Fibroblast of pulmonary artery (primary cell): ENCODE data around the gene ACOX1.

ENCODE experiments used
- DNase-seq: peaks from one replicate; pipeline ENCODE4 v3.0.0-alpha.2; 2010; ENCODE audit warnings: low read depth
- H3K4me3 ChIP-seq: replicated peaks from 2 replicates; pipeline ENCODE4 v1.5.1; 2011; ENCODE audit warnings: low read depth, mild to moderate bottlenecking, control low read depth, low read length, moderate library complexity
- CTCF ChIP-seq: IDR thresholded peaks from 2 replicates; pipeline ENCODE4 v1.5.1; 2011; ENCODE audit warnings: mild to moderate bottlenecking, control low read depth, low read length, inconsistent platforms; ENCODE audit errors: missing control alignments

ACOX1 gene

GRCh38 chr17:76003915-76004314 is 24.9 kb upstream of the ACOX1 start:
- H3K4me3 ChIP-seq, result no peak overlapping the region
- no peak for TF ChIP-seq CTCF

GRCh38 chr17:76002100-76002499 is 23.1 kb upstream of the ACOX1 start:
- no peak overlapping the region for H3K4me3 ChIP-seq
- no peak for DNase-seq

More at GRCh38 chr17:76003915-76004314, 24.9 kb upstream of the ACOX1 start:
- DNase-seq, result no peak

GRCh38 chr17:76000755-76001521 is 22.0 kb upstream of the ACOX1 start, which contains the start of gene CDK3:
Gene CDK3, plus strand, starts transcription at chr17:76000855. Its CDS starts 571 bp downstream, at chr17:76001426.
- no peak for DNase-seq
- no peak for TF ChIP-seq CTCF
- H3K4me3 ChIP-seq, result no peak within 1 kb of the TSS

More at GRCh38 chr17:76002100-76002499, 23.1 kb upstream of the ACOX1 start:
- TF ChIP-seq CTCF, result no peak

GRCh38 chr17:76000016-76000754 is 21.2 kb upstream of the ACOX1 start:
- peak; percentile 52 for TF ChIP-seq CTCF
- DNase-seq, result peak; percentile 40
- H3K4me3 ChIP-seq, result no peak overlapping the region

- H3K4me3 ChIP-seq, result no peak overlapping the region
- no peak for DNase-seq
- no peak for TF ChIP-seq CTCF
Observed at GRCh38 chr17:75998327-75998795, 19.4 kb upstream of the ACOX1 start.

GRCh38 chr17:75996665-75997590 is 18.0 kb upstream of the ACOX1 start:
- peak; percentile 39 for DNase-seq
- H3K4me3 ChIP-seq, result no peak overlapping the region

More at GRCh38 chr17:75996665-75997590, 18.0 kb upstream of the ACOX1 start:
- TF ChIP-seq CTCF, result no peak
